HepG2 (cell line): ENCODE measurements around the gene CPNE2. TPM values are rescaled to one million over a fixed set of nuclear protein-coding genes. Genes with fewer than 3 reads are reported as not detected.

Experiments used
- HNRNPK ChIP-seq: fragments of 200-400 bp; formaldehyde crosslinking; IDR thresholded peaks from 2 replicates; pipeline ENCODE4 v1.6.1; 2018; ENCODE audit warnings: low read length, low read depth, moderate library complexity, mild to moderate bottlenecking; ENCODE audit not compliant: poor library complexity, severe bottlenecking
- SNAPC4 ChIP-seq: sonication (generic); formaldehyde crosslinking; IDR thresholded peaks from 2 replicates; pipeline ENCODE4 v1.4.0; 2020; ENCODE audit warnings: mild to moderate bottlenecking, missing genetic modification reagents
- TFDP1 ChIP-seq: IDR thresholded peaks from 2 replicates; pipeline ENCODE4 v1.6.1; 2016; ENCODE audit warnings: missing compliant biosample characterization, missing genetic modification reagents, borderline replicate concordance
- ZBTB7B ChIP-seq: sonication (generic); formaldehyde crosslinking; IDR thresholded peaks from 2 replicates; pipeline ENCODE4 v1.4.0; 2020; ENCODE audit warnings: missing genetic modification reagents
- ZFP90 ChIP-seq: sonication (generic); formaldehyde crosslinking; IDR thresholded peaks from 2 replicates; pipeline ENCODE4 v1.8.0; 2022; ENCODE audit warnings: missing genetic modification reagents, mild to moderate bottlenecking, inconsistent platforms, borderline replicate concordance
- ZGPAT ChIP-seq: IDR thresholded peaks from 2 replicates; pipeline ENCODE4 v1.6.1; 2016; ENCODE audit warnings: mild to moderate bottlenecking
- ZNF609 ChIP-seq: sonication (generic); formaldehyde crosslinking; IDR thresholded peaks from 2 replicates; pipeline ENCODE4 v1.4.0; 2020; ENCODE audit warnings: mild to moderate bottlenecking, missing genetic modification reagents, borderline replicate concordance
- ZNF724P ChIP-seq: sonication (generic); formaldehyde crosslinking; IDR thresholded peaks from 2 replicates; pipeline ENCODE4 v1.8.0; 2022; ENCODE audit warnings: missing genetic modification reagents, borderline replicate concordance
- polyA plus RNA-seq, 8 experiments: library from polyadenylated mRNA; depleted of rRNA in 3 of 8; stranded (reverse) in 7 of 8; unstranded in 1 of 8; fragments of >200 nt; fragmentation: Illumina TruSeq in 4 of 8; extraction: Trizol in 4 of 8; gene quantifications; 2 replicates each; pipeline versions ENCODE4 v1.2.1 to v1.2.3, GENCODE V29; 2011 to 2016; ENCODE audit warnings: low read depth in 4 of 8, missing spikeins in 1 of 8, mixed read lengths in 1 of 8; ENCODE audit not compliant: insufficient read depth in 1 of 8
- total RNA-seq, 5 experiments: library from RNA; depleted of rRNA; stranded (reverse); fragments of >200 nt; fragmentation: Illumina TruSeq; extraction: Trizol; gene quantifications; 2 replicates each; pipeline ENCODE4 v1.2.3, GENCODE V29; 2016; ENCODE audit warnings: low read depth in 1 of 5

Gene CPNE2
- total and polyA plus RNA-seq, 2 of the 13 experiments (the other 11 are each of a cell fraction or from before 2014, with no cell fraction given), result 10.6 to 23.3 TPM

- TF ChIP-seq ZNF609 (CRISPR knock-in tag) (0 out of 2 replicates have a peak, but pooled peaks have one; percentile 44), SNAPC4 (CRISPR knock-in tag) (no peak), TFDP1 (CRISPR knock-in tag) (peak; percentile 32; the same call in 1 of the 2 replicates), ZGPAT (CRISPR knock-in tag) (0 out of 2 replicates have a peak, but pooled peaks have one; percentile 24), ZFP90 (CRISPR knock-in tag) (no peak), ZNF724P (CRISPR knock-in tag) (peak; percentile 72; the same call in 1 of the 2 replicates), HNRNPK (no peak), ZBTB7B (CRISPR knock-in tag) (no peak)
Observed at GRCh38 chr16:57061084-57061905, 31.1 kb upstream of the CPNE2 start (continued).
